Measurements from ENCODE around the gene F10. TPM values are rescaled to one million over a fixed set of nuclear protein-coding genes. Genes with fewer than 3 reads are reported as not detected.

Gene F10
- total and polyA plus RNA-seq, 3 donors from 2014 or later: 19.9 to 33.7 (median 31.9) TPM

- Histone ChIP-seq H3K27me3 (no peaks in the 10 kb centered on the region), H3K4me3 (peak overlapping the region; percentile 37 to 45), H3K9me3 (no peaks in the 10 kb centered on the region), H3K4me1 (no peaks in the 10 kb centered on the region), H3K36me3 (ENCODE audit: low read depth, missing control alignments) (no peaks in the 10 kb centered on the region), H3K27ac (no peak overlapping the region)
- no peak for DNase-seq
- 40 to 62% methylated on average over 20 to 27 of the region's 27 CpGs for whole genome bisulfite sequencing, 2 donors
- intact Hi-C loops (cut with DNase I; ENCODE audit: low total_unique reads): no loop called here
- TF ChIP-seq CTCF (IDR thresholded peaks at IDR 0.05): no peak
- TF ChIP-seq POLR2A (IDR thresholded peaks at IDR 0.05): no peak
These were observed 6.9 kb downstream of the F10 start for GRCh38 chr13:113129480-113129879.

- no peaks in the 10 kb centered on the region for H3K9me3 ChIP-seq
- H3K4me1 ChIP-seq: no peaks in the 10 kb centered on the region
- intact Hi-C loops (cut with DNase I; ENCODE audit: low total_unique reads): no loop called here
- 30 to 48% methylated on average over 35 to 45 of the region's 60 CpGs for WGBS, 2 donors
- no peak overlapping the region for H3K27ac ChIP-seq
- TF ChIP-seq CTCF (IDR thresholded peaks at IDR 0.05): no peak
- H3K27me3 ChIP-seq: no peaks in the 10 kb centered on the region
- H3K4me3 ChIP-seq: peak overlapping the region; percentile 37 to 45
- peak; percentile 80 for DNase-seq
- no peaks in the 10 kb centered on the region for H3K36me3 ChIP-seq (ENCODE audit: low read depth, missing control alignments)
These were observed 7.5 kb downstream of the F10 start for GRCh38 chr13:113129921-113130750.

- no peak overlapping the region for H3K27ac ChIP-seq
- H3K4me1 ChIP-seq: no peaks in the 10 kb centered on the region
- no peaks in the 10 kb centered on the region for H3K27me3 ChIP-seq
- no peak for DNase-seq
- no peaks in the 10 kb centered on the region for H3K9me3 ChIP-seq
- no peak for TF ChIP-seq CTCF (IDR thresholded peaks at IDR 0.05)
- TF ChIP-seq POLR2A (IDR thresholded peaks at IDR 0.05): no peak
- no peak overlapping the region for H3K4me3 ChIP-seq
- intact Hi-C loops (cut with DNase I; ENCODE audit: low total_unique reads): no loop called here
- 84 to 91% methylated on average over 2 of the region's 2 CpGs for WGBS, 2 donors
- no peaks in the 10 kb centered on the region for H3K36me3 ChIP-seq (ENCODE audit: low read depth, missing control alignments)
These were observed 12.7 kb downstream of the F10 start for GRCh38 chr13:113135281-113135760.

GRCh38 chr13:113137691-113138298 lies 15.2 kb downstream of the F10 start:
- no peaks in the 10 kb centered on the region for H3K9me3 ChIP-seq
- no peak overlapping the region for H3K4me3 ChIP-seq
- no peaks in the 10 kb centered on the region for H3K36me3 ChIP-seq (ENCODE audit: low read depth, missing control alignments)
- H3K27me3 ChIP-seq: no peaks in the 10 kb centered on the region
- H3K4me1 ChIP-seq: no peaks in the 10 kb centered on the region
- H3K27ac ChIP-seq: no peak overlapping the region
- no peak for DNase-seq
- no peak for TF ChIP-seq CTCF (IDR thresholded peaks at IDR 0.05)
- TF ChIP-seq POLR2A (IDR thresholded peaks at IDR 0.05): no peak
- WGBS, 2 donors: 91 to 94% methylated on average over 11 of the region's 11 CpGs
- intact Hi-C loops (cut with DNase I; ENCODE audit: low total_unique reads): no loop called here
